Epithelial cell of esophagus (primary cell): ENCODE results near the gene STIM1.

Experiments used
- DNase-seq: peaks from one replicate; pipeline ENCODE4 v3.0.0; 2010; ENCODE audit warnings: low read depth
- H3K4me3 ChIP-seq: 2 replicates; pipeline ENCODE4 v1.5.1; 2011; ENCODE audit warnings: mild to moderate bottlenecking, low read length, control low read depth
- TF ChIP-seq, protein P1 (sequence below): IDR thresholded peaks from 2 replicates; pipeline ENCODE4 v1.5.1; 2011; ENCODE audit warnings: low read depth, mild to moderate bottlenecking, low read length, control low read depth, inconsistent platforms; ENCODE audit not compliant: insufficient read depth; ENCODE audit errors: missing control alignments

STIM1 gene

DNA sequence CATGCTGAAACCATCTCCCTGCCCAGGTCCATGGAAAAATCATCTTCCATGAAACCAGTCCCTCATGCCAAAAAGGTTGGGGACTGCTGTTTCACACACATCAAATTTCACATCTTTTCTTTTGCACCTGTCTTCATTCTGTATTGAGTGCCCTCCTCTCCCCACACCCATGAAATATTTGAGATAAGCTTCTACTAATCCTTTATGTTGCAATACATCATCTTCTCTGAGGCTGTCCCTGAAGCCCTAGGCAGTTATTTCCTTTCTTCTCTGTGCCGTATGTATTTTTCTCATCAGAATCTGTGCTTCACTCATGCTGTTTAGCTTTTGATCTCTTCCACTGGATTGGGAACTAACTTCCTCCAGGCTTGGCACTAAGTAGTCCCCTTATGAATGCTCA, 199.2 kb downstream of the STIM1 start:
- TF ChIP-seq, protein P1, sequence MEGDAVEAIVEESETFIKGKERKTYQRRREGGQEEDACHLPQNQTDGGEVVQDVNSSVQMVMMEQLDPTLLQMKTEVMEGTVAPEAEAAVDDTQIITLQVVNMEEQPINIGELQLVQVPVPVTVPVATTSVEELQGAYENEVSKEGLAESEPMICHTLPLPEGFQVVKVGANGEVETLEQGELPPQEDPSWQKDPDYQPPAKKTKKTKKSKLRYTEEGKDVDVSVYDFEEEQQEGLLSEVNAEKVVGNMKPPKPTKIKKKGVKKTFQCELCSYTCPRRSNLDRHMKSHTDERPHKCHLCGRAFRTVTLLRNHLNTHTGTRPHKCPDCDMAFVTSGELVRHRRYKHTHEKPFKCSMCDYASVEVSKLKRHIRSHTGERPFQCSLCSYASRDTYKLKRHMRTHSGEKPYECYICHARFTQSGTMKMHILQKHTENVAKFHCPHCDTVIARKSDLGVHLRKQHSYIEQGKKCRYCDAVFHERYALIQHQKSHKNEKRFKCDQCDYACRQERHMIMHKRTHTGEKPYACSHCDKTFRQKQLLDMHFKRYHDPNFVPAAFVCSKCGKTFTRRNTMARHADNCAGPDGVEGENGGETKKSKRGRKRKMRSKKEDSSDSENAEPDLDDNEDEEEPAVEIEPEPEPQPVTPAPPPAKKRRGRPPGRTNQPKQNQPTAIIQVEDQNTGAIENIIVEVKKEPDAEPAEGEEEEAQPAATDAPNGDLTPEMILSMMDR: no peak
- H3K4me3 ChIP-seq: no peak overlapping the region
- no peak for DNase-seq

DNA sequence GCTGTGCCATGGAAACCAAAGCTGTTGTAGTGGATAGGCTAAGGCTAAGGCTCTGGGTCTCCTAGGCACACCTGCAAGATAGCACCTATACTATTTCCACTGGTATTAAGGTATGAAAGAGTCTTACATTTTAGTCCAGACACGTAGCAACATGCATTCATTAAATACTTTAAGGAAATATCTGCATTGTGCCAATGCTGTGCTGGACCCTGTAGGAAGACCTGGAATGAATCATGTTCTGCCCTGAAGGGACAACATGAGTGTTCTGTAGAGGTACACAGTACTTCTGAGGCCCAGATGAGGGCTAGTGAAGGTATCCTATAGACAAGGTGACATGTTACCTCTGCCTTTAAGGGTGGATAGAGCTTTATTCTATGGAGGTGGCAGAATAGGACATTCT, 204.0 kb downstream of the STIM1 start:
- DNase-seq: peak; percentile 90
- TF ChIP-seq, protein P1: no peak
- no peak overlapping the region for H3K4me3 ChIP-seq

DNA sequence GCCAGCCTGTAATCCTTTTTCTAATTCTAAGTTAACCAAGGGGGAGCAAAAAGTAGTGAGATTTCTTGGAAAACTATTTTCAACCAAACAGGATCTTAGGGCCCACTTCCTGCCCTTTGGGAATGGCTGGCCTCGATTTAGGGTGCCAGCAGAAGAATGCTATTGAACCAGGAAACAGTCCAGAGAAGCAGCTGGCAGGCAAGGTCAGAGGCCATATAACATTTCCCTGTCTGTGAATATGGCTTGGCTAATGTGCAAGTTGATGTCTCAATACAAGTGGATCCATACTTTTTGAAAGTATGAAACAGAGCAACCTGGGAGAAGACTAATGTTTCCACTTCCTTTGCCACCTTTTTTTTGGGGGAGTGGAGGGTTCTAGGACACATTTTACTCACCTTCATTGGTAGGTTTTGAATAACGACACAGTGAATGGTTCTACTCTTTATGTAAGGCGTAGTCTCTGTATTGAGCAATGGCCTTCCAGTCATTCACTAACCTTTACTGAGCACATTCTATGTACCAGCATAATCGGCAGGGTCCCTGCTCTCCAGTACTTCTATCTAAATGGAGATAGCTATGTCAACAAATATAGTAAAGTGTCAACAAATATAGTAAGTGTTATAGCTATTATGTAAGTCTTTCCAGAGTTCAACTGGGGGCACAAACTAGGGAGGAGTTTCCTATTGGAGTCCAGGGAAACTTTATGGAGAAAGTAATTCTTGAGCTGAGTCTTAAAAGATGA, 204.9 kb downstream of the STIM1 start:
- H3K4me3 ChIP-seq: no peak overlapping the region
- TF ChIP-seq, protein P1: no peak
- no peak for DNase-seq

DNA sequence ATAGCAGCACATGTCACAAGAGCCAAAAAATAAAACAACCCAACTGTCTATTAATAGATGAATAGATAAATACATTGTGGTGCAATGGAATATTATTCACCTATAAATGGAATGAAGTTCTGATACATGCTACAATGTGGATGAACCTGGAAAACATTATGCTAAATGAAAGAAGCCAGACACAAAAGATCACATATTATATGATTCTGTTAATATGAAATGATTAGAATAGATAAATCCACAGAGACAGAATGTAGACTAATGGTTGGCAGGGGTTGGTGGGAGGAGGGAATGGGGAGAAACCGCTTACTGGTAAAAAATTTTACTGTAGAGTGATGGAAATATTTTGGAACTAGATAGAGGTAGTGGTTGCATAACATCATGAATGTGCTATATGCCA, 206.2 kb downstream of the STIM1 start:
- no peak for DNase-seq
- H3K4me3 ChIP-seq: no peak overlapping the region
- TF ChIP-seq, protein P1: no peak

DNA sequence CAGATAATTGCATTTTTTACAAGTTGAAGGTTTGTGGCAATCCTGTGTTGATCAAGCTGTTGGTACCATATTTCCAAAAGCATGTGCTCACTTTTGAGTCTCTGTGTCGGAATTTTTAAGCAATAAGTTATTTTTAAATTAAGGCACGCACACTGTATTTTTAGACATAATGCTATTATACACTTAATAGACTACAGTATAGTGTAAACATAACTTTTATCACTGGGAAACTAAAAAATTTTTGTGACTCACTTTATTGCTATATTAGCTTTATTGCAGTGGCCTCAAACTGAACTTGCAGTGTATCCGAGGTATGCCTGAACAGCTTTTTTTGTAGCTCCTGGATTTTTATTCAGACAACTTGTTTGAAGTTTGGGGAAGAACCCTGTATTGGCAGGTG, 207.9 kb downstream of the STIM1 start:
- no peak for DNase-seq
- TF ChIP-seq, protein P1: no peak
- H3K4me3 ChIP-seq: no peak overlapping the region

DNA sequence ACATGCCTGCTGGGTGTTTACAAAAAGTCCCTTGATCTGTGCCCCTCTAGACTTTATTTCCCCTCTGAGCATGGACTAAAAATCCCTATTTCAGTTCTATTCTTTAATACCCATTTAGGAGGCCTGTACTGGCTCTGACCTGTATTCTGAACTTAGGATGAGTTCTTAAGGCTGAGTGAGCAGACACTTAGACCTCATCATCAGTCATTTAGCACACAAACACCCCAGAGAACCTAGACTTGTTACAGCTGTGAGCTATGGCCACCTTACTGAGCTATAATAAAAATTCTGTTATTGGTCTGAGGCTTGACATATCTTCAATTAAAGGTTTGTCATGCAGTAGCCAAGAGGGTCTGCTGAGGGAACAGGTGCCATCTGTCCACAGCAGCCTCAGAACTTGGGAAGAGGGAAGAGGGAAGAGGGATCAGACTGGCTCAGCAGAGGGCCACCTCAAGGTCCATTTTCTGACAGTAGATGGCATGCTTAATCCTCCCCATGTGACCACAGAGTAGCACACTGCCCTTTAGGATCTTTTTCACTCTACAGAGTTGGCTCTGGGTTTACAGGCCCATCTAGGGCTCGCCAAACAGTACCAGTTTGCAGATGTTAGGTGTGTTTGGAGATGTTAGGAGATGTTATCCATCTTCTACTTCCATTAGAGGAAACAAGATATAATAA, 209.0 kb downstream of the STIM1 start:
- no peak for DNase-seq
- no peak overlapping the region for H3K4me3 ChIP-seq
- TF ChIP-seq, protein P1: no peak
